H1 (cell line): Measurements from ENCODE around the gene VSIG10. TPM values are rescaled to one million over a fixed set of nuclear protein-coding genes. Genes with fewer than 3 reads are reported as not detected.

Source experiments
- MAFK ChIP-seq: IDR thresholded peaks from 2 replicates; pipeline ENCODE4 v1.6.1; 2012; ENCODE audit warnings: low read depth, mild to moderate bottlenecking, improper control_type of control experiment, low read length
- RAD21 ChIP-seq, 2 experiments: IDR thresholded peaks in 1 of 2; conservative IDR thresholded peaks in 1 of 2; 2 replicates each; pipeline ENCODE4 v1.6.1; 2011; ENCODE audit warnings: low read depth in 2 of 2, low read length in 2 of 2, improper control_type of control experiment in 1 of 2, inconsistent platforms in 1 of 2, mild to moderate bottlenecking in 1 of 2, moderate library complexity in 1 of 2
- polyA plus RNA-seq, 7 experiments: library from polyadenylated mRNA; depleted of rRNA in 3 of 7; stranded (reverse) in 5 of 7; unstranded in 2 of 7; fragments of >200 nt in 5 of 7; fragments of 200-250 nt in 2 of 7; gene quantifications; 1 replicate in 5 of 7; 2 replicates in 1 of 7; 4 replicates in 1 of 7; pipeline versions ENCODE4 v1.2.1 to v1.2.3, GENCODE V29; 2011 to 2013; ENCODE audit warnings: missing spikeins in 2 of 7, mixed read lengths in 2 of 7
- total RNA-seq: library from RNA; stranded (reverse); fragmentation: NEBNext Ultra II Directional; extraction: Animal tissue kit (Norgen Biotek cat#: 25700); gene quantifications from 2 replicates; pipeline ENCODE4 v1.2.1, GENCODE V29; 2021
- TF ChIP-seq, protein P1 (sequence below): IDR thresholded peaks from 2 replicates; pipeline ENCODE4 v1.6.1; 2012; ENCODE audit warnings: inconsistent platforms
- TF ChIP-seq, protein P2 (sequence below): IDR thresholded peaks from 2 replicates; pipeline ENCODE4 v1.6.1; 2012; ENCODE audit warnings: low read length, inconsistent platforms

Gene VSIG10
- total and polyA plus RNA-seq, 2 of the 8 experiments (the other 6 are each of a cell fraction or from before 2014, with no cell fraction given): 34.4 to 93.6 TPM

- TF ChIP-seq, protein P1, sequence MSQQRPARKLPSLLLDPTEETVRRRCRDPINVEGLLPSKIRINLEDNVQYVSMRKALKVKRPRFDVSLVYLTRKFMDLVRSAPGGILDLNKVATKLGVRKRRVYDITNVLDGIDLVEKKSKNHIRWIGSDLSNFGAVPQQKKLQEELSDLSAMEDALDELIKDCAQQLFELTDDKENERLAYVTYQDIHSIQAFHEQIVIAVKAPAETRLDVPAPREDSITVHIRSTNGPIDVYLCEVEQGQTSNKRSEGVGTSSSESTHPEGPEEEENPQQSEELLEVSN: no peak
- TF ChIP-seq RAD21 (IDR thresholded peaks at IDR 0.05 in 1 of 2, conservative IDR thresholded peaks at IDR 0.05 in 1 of 2; ENCODE audit: low read depth in 2 of 2, low read length in 2 of 2) (no peak), MAFK (no peak)
- TF ChIP-seq, protein P2, sequence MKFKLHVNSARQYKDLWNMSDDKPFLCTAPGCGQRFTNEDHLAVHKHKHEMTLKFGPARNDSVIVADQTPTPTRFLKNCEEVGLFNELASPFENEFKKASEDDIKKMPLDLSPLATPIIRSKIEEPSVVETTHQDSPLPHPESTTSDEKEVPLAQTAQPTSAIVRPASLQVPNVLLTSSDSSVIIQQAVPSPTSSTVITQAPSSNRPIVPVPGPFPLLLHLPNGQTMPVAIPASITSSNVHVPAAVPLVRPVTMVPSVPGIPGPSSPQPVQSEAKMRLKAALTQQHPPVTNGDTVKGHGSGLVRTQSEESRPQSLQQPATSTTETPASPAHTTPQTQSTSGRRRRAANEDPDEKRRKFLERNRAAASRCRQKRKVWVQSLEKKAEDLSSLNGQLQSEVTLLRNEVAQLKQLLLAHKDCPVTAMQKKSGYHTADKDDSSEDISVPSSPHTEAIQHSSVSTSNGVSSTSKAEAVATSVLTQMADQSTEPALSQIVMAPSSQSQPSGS: no peak
Measured at GRCh38 chr12:118148287-118148686, 44.5 kb upstream of the VSIG10 start (continued).
